Body of pancreas (tissue), 4 donors: ENCODE results near the gene ELL2. TPM values are rescaled to one million over a fixed set of nuclear protein-coding genes. Genes with fewer than 3 reads are reported as not detected.

ENCODE experiments used
- ATAC-seq: fragments of 150-250 bp; one replicate; pipeline ENCODE4 v1.9.1; 2016
- DNase-seq, 4 donors: peaks; one replicate each; pipeline ENCODE4 v3.0.0-alpha.2; 2019
- H3K27ac ChIP-seq, 4 donors: fragments of 200-600 bp; sonication (generic); 1 replicate in 3 of 4; 2 replicates in 1 of 4; pipeline versions ENCODE4 v1.5.1 to v1.6.1; 2016 to 2019; ENCODE audit warnings: mild to moderate bottlenecking in 1 of 4, mixed read lengths in 1 of 4, moderate library complexity in 1 of 4
- H3K27me3 ChIP-seq, 2 donors: fragments of 200-600 bp; sonication (generic); one replicate each; pipeline ENCODE4 v1.6.0; 2016; ENCODE audit warnings: mild to moderate bottlenecking in 1 of 2
- H3K36me3 ChIP-seq, 2 donors: fragments of 200-600 bp; sonication (generic); replicated peaks in 1 of 2; 2 replicates each; pipeline ENCODE4 v1.5.1; 2016; ENCODE audit warnings: low read depth in 2 of 2; ENCODE audit not compliant: insufficient read depth in 1 of 2
- H3K4me1 ChIP-seq: fragments of 200-600 bp; sonication (generic); one replicate; pipeline ENCODE4 v1.6.0; 2016
- H3K4me3 ChIP-seq, 2 donors: fragments of 200-600 bp; sonication (generic); 1 replicate in 1 of 2; 2 replicates in 1 of 2; pipeline ENCODE4 v1.5.1; 2016 to 2019
- H3K9me3 ChIP-seq, 3 donors: fragments of 200-600 bp; sonication (generic); 1 replicate in 2 of 3; 2 replicates in 1 of 3; pipeline ENCODE4 v1.5.1; 2016
- POLR2A ChIP-seq, 3 donors: fragments of 450-650 bp; IDR thresholded peaks; one replicate each; pipeline ENCODE4 v1.6.1; 2016; ENCODE audit warnings: antibody characterized with exemption in 3 of 3, mild to moderate bottlenecking in 2 of 3
- WGBS, 2 donors: methylation state at CpG; one replicate each; pipeline ENCODE4 v1.1.5; 2017; 5-methylcytosine and 5-hydroxymethylcytosine counted together
- intact Hi-C: fragments of 100-400 bp; cut with DNase I; formaldehyde crosslinking; loops from one replicate; pipeline ENCODE4 v1.15.1; 2023
- total RNA-seq, 2 donors: library from RNA; depleted of rRNA; stranded (reverse); fragments of >200 nt; gene quantifications; one replicate each; pipeline ENCODE4 v1.1.0, GENCODE V29; 2016
- TF ChIP-seq, protein P1 (sequence below), 7 experiments: fragments of 450-650 bp in 4 of 7; fragments of 200-600 bp in 3 of 7; sonication (generic) in 3 of 7; IDR thresholded peaks; one replicate each; pipeline ENCODE4 v1.5.1; 2016 to 2019; ENCODE audit warnings: antibody characterized with exemption in 7 of 7

ELL2 gene
- total RNA-seq, 2 donors from 2014 or later, result 100 to 104 TPM

DNA sequence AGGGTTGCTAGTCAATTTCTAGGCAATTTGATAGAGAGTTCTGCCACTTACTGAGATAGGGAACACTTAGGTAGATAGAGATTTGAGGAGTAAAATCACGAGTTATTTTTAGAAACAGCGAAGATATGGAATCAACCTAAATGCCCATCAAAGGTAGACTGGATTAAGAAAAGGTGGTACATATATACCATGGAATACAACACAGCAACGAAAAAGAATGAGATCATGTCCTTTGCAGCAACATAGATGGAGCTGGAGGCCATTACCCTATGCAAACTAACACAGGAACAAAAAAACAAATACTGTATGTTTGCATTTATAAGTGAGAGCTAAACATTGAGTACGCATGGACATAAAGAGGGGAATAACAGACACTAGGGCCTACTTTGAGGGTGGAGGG is 9.7 kb downstream of the ELL2 start:
- WGBS, 2 donors, result 72 to 74% methylated on average over 4 of the region's 4 CpGs
- H3K27ac ChIP-seq, result no peak overlapping the region
- H3K27me3 ChIP-seq, result no peaks in the 10 kb centered on the region
- H3K4me3 ChIP-seq, result no peak overlapping the region
- intact Hi-C loops, result no loop called here
- peaks cover 65% of the 10 kb centered on the region for H3K4me1 ChIP-seq
- H3K9me3 ChIP-seq, result no peaks in the 10 kb centered on the region
- no peak for DNase-seq
- TF ChIP-seq, protein P1, sequence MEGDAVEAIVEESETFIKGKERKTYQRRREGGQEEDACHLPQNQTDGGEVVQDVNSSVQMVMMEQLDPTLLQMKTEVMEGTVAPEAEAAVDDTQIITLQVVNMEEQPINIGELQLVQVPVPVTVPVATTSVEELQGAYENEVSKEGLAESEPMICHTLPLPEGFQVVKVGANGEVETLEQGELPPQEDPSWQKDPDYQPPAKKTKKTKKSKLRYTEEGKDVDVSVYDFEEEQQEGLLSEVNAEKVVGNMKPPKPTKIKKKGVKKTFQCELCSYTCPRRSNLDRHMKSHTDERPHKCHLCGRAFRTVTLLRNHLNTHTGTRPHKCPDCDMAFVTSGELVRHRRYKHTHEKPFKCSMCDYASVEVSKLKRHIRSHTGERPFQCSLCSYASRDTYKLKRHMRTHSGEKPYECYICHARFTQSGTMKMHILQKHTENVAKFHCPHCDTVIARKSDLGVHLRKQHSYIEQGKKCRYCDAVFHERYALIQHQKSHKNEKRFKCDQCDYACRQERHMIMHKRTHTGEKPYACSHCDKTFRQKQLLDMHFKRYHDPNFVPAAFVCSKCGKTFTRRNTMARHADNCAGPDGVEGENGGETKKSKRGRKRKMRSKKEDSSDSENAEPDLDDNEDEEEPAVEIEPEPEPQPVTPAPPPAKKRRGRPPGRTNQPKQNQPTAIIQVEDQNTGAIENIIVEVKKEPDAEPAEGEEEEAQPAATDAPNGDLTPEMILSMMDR (IDR thresholded peaks at IDR 0.05), result no peak
- no peak for TF ChIP-seq POLR2A (IDR thresholded peaks at IDR 0.05)
- no peak for ATAC-seq
- no peaks in the 10 kb centered on the region for H3K36me3 ChIP-seq

- ATAC-seq, result no peak
- H3K27me3 ChIP-seq, result no peaks in the 10 kb centered on the region
- H3K27ac ChIP-seq, result no peak overlapping the region
- WGBS, 2 donors, result 65 to 70% methylated on average over 1 of the region's 1 CpG
- H3K9me3 ChIP-seq, result no peaks in the 10 kb centered on the region
- no peaks in the 10 kb centered on the region for H3K36me3 ChIP-seq
- H3K4me1 ChIP-seq, result peaks cover 65% of the 10 kb centered on the region
- TF ChIP-seq, protein P1 (IDR thresholded peaks at IDR 0.05), result no peak
- TF ChIP-seq POLR2A (IDR thresholded peaks at IDR 0.05), result no peak
- DNase-seq, result no peak
- intact Hi-C loops, result loop anchor here (10.0 kb wide), 1 partner anchor 55 kb away; no protein-coding TSS in a partner anchor
- no peak overlapping the region for H3K4me3 ChIP-seq
Measured at GRCh38 chr5:95949810-95950209, 11.8 kb downstream of the ELL2 start.

GRCh38 chr5:95948631-95949030 is 13.0 kb downstream of the ELL2 start:
- H3K27ac ChIP-seq, result no peak overlapping the region
- no peaks in the 10 kb centered on the region for H3K27me3 ChIP-seq
- no peaks in the 10 kb centered on the region for H3K36me3 ChIP-seq
- DNase-seq, result no peak
- H3K9me3 ChIP-seq, result no peaks in the 10 kb centered on the region
- no peak overlapping the region for H3K4me3 ChIP-seq
- ATAC-seq, result no peak
- TF ChIP-seq POLR2A (IDR thresholded peaks at IDR 0.05), result no peak
- TF ChIP-seq, protein P1 (IDR thresholded peaks at IDR 0.05), result no peak
- intact Hi-C loops, result loop anchor here (10.0 kb wide), 1 partner anchor 54 kb away; no protein-coding TSS in a partner anchor
- peaks cover 70% of the 10 kb centered on the region for H3K4me1 ChIP-seq

DNA sequence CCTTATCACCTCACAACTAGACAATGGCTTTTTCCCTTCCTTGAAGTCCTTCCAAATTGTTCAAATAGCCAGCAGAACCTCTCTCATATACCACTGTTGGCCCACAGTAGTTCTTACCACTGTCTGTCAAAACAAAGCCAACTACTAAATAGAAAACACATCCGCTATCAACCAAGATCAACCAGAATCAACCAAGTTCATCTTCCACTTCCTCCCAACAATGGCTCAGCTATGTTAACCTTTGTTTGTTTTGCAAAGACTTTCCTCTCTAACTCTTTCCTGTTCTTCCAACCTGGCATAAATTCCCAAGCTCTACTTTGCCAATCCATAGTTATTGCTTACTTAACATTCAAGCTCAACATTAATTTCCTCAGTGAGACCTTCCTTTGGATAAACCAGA is 15.2 kb downstream of the ELL2 start:
- Histone ChIP-seq H3K4me1 (peaks cover 73% of the 10 kb centered on the region), H3K9me3 (no peaks in the 10 kb centered on the region), H3K36me3 (no peaks in the 10 kb centered on the region), H3K27me3 (no peaks in the 10 kb centered on the region), H3K27ac (no peak overlapping the region), H3K4me3 (no peak overlapping the region)
- no peak for TF ChIP-seq POLR2A (IDR thresholded peaks at IDR 0.05)
- TF ChIP-seq, protein P1 (IDR thresholded peaks at IDR 0.05), result no peak
- ATAC-seq, result no peak
- intact Hi-C loops, result loop anchor here (10.0 kb wide), 1 partner anchor 52 kb away; no protein-coding TSS in a partner anchor
- DNase-seq, result no peak
- WGBS, 2 donors, result 97 to 100% methylated on average over 1 of the region's 1 CpG

DNA sequence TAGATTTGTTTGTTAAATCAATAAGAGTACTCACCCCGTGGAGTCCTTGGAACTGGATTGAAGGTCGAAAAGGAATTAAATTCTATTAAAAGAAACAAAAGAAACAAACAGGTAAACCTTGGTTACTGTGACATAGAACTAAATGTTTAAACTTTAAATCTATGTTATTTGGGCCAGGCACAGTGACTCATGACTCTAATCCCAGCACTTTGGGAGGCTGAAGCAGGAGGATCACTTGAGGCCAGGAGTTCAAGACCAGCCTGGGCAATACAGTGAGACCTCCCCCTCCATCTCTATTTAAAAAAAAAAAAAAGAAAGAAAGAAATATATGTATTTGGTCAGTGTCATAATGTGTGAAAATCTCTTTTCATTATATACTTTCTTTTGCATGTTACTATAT is 18.7 kb downstream of the ELL2 start:
- H3K27ac ChIP-seq, result no peak overlapping the region
- DNase-seq (no peak), ATAC-seq (no peak)
- H3K36me3 ChIP-seq, result no peaks in the 10 kb centered on the region
- no peak overlapping the region for H3K4me3 ChIP-seq
- intact Hi-C loops, result loop anchor here (10.0 kb wide), 1 partner anchor 48 kb away; no protein-coding TSS in a partner anchor
- no peaks in the 10 kb centered on the region for H3K9me3 ChIP-seq
- no peak for TF ChIP-seq POLR2A (IDR thresholded peaks at IDR 0.05)
- TF ChIP-seq, protein P1 (IDR thresholded peaks at IDR 0.05), result no peak
- H3K4me1 ChIP-seq, result peaks cover 74% of the 10 kb centered on the region
- no peaks in the 10 kb centered on the region for H3K27me3 ChIP-seq
- 24 to 26% methylated on average over 2 of the region's 2 CpGs for WGBS, 2 donors
